CD14-positive monocyte (primary cell): Measurements from ENCODE around the gene RCN1. TPM values are rescaled to one million over a fixed set of nuclear protein-coding genes. Genes with fewer than 3 reads are reported as not detected.

ENCODE experiments used
- DNase-seq, 3 donors: peaks; one replicate each; pipeline ENCODE4 v3.0.0-alpha.2; 2011 to 2022
- H2AFZ ChIP-seq: 2 replicates; pipeline ENCODE4 v1.6.0; 2012; ENCODE audit warnings: mild to moderate bottlenecking, low read depth, low read length, inconsistent platforms; ENCODE audit not compliant: insufficient read depth, poor library complexity, severe bottlenecking
- H3K27ac ChIP-seq, 2 donors: 1 replicate in 1 of 2; 2 replicates in 1 of 2; pipeline ENCODE4 v1.5.1; 2012 to 2013; ENCODE audit warnings: low read length in 2 of 2, control low read depth in 1 of 2, inconsistent platforms in 1 of 2, low read depth in 1 of 2, mild to moderate bottlenecking in 1 of 2
- H3K27me3 ChIP-seq, 2 donors: one replicate each; pipeline versions ENCODE4 v1.6.0 to v1.6.1; 2011 to 2013; ENCODE audit warnings: low read length in 2 of 2; ENCODE audit not compliant: control insufficient read depth in 2 of 2, insufficient read depth in 2 of 2
- H3K36me3 ChIP-seq, 2 donors: replicated peaks in 1 of 2; 1 replicate in 1 of 2; 2 replicates in 1 of 2; pipeline versions ENCODE4 v1.5.1 to v1.6.1; 2012 to 2013; ENCODE audit warnings: low read length in 2 of 2, control low read depth in 1 of 2, inconsistent platforms in 1 of 2, mild to moderate bottlenecking in 1 of 2; ENCODE audit not compliant: insufficient read depth in 2 of 2, control insufficient read depth in 1 of 2
- H3K4me1 ChIP-seq, 2 donors: 1 replicate in 1 of 2; 2 replicates in 1 of 2; pipeline versions ENCODE4 v1.5.1 to v1.6.1; 2012 to 2013; ENCODE audit warnings: low read length in 2 of 2, control low read depth in 1 of 2, inconsistent platforms in 1 of 2, mild to moderate bottlenecking in 1 of 2, moderate library complexity in 1 of 2; ENCODE audit not compliant: insufficient read depth in 2 of 2, control insufficient read depth in 1 of 2
- H3K4me2 ChIP-seq: replicated peaks from 2 replicates; pipeline ENCODE3; 2012; ENCODE audit warnings: low read length, moderate library complexity, mild to moderate bottlenecking; ENCODE audit not compliant: poor library complexity, severe bottlenecking; ENCODE audit errors: extremely low read depth
- H3K4me3 ChIP-seq, 3 experiments: fragments of 200-600 bp in 1 of 3; sonication (generic) in 1 of 3; replicated peaks in 1 of 3; 1 replicate in 2 of 3; 2 replicates in 1 of 3; pipeline ENCODE4 v1.5.1; 2011 to 2013; ENCODE audit warnings: low read length in 3 of 3, mild to moderate bottlenecking in 3 of 3, control low read depth in 2 of 3, low read depth in 2 of 3, inconsistent platforms in 1 of 3, moderate library complexity in 1 of 3
- H3K79me2 ChIP-seq: 2 replicates; pipeline ENCODE4 v1.6.0; 2012; ENCODE audit warnings: mild to moderate bottlenecking, control low read depth, inconsistent platforms, low read length, moderate library complexity; ENCODE audit not compliant: insufficient read depth
- H3K9ac ChIP-seq: 2 replicates; pipeline ENCODE4 v1.6.0; 2017; ENCODE audit warnings: low read length, mild to moderate bottlenecking; ENCODE audit not compliant: insufficient read depth, poor library complexity, severe bottlenecking
- H3K9me3 ChIP-seq, 2 donors: replicated peaks in 1 of 2; 1 replicate in 1 of 2; 2 replicates in 1 of 2; pipeline versions ENCODE4 v1.5.1 to v1.6.1; 2012 to 2013; ENCODE audit warnings: low read length in 2 of 2, control low read depth in 1 of 2; ENCODE audit not compliant: control insufficient read depth in 1 of 2, insufficient read depth in 1 of 2
- H4K20me1 ChIP-seq: 2 replicates; pipeline ENCODE4 v1.6.0; 2012; ENCODE audit warnings: mild to moderate bottlenecking, low read length, control low read depth, moderate library complexity; ENCODE audit not compliant: insufficient read depth
- H3K27ac Mint-ChIP-seq, 7 donors: one replicate each; pipeline ENCODE4 v1.8.0; 2020; ENCODE audit warnings: mild to moderate bottlenecking in 7 of 7, mixed read lengths in 7 of 7, moderate library complexity in 6 of 7, inconsistent platforms in 2 of 7
- H3K27me3 Mint-ChIP-seq, 3 donors: one replicate each; pipeline ENCODE4 v1.8.0; 2021 to 2022; ENCODE audit warnings: low read depth in 3 of 3, mild to moderate bottlenecking in 3 of 3, mixed read lengths in 3 of 3, moderate library complexity in 3 of 3, inconsistent platforms in 1 of 3
- H3K36me3 Mint-ChIP-seq, 2 donors: one replicate each; pipeline ENCODE4 v1.8.0; 2020; ENCODE audit warnings: mixed read lengths in 2 of 2, inconsistent platforms in 1 of 2, mild to moderate bottlenecking in 1 of 2
- H3K4me1 Mint-ChIP-seq: one replicate; pipeline ENCODE4 v1.8.0; 2020; ENCODE audit warnings: mild to moderate bottlenecking, mixed read lengths
- H3K4me3 Mint-ChIP-seq, 2 donors: one replicate each; pipeline ENCODE4 v1.8.0; 2020; ENCODE audit warnings: mild to moderate bottlenecking in 2 of 2, mixed read lengths in 2 of 2, moderate library complexity in 1 of 2
- H3K9me3 Mint-ChIP-seq, 7 donors: one replicate each; pipeline ENCODE4 v1.8.0; 2020 to 2022; ENCODE audit warnings: mixed read lengths in 7 of 7, mild to moderate bottlenecking in 6 of 7, moderate library complexity in 6 of 7, inconsistent platforms in 2 of 7
- CTCF ChIP-seq: fragments of 200-600 bp; IDR thresholded peaks from one replicate; pipeline ENCODE4 v1.8.0; 2022; ENCODE audit warnings: antibody characterized with exemption, mild to moderate bottlenecking
- WGBS: methylation state at CpG from one replicate; pipeline ENCODE4 v1.1.5; 2013; ENCODE audit warnings: missing lambda C conversion rate; ENCODE audit not compliant: insufficient coverage; 5-methylcytosine and 5-hydroxymethylcytosine counted together
- intact Hi-C, 2 donors: fragments of 100-400 bp; cut with micrococcal nuclease; formaldehyde crosslinking; loops; one replicate each; pipeline versions ENCODE4 v1.15.0 to v1.15.1; 2023
- polyA plus RNA-seq, 3 donors: library from polyadenylated mRNA; depleted of rRNA in 1 of 3; unstranded in 2 of 3; stranded (reverse) in 1 of 3; fragments of 300-500 nt in 2 of 3; fragments of >200 nt in 1 of 3; fragmentation: Illumina TruSeq in 2 of 3; gene quantifications; 1 replicate in 2 of 3; 2 replicates in 1 of 3; pipeline ENCODE4 v1.2.3, GENCODE V29; 2012 to 2021

RCN1 gene
- polyA plus RNA-seq, 3 donors: 7.3 to 22.0 (median 20.5) TPM

- Mint-ChIP-seq H3K36me3 (no peaks in the 10 kb centered on the region), H3K27ac (no peak overlapping the region), H3K4me1 (peaks cover 16% of the 10 kb centered on the region), H3K4me3 (peak overlapping the region in 1 of 2 donors; percentile 20), H3K27me3 (peaks cover 3 to 19% (median 8%) of the 10 kb centered on the region in 3 donors), H3K9me3 (no peaks in the 10 kb centered on the region)
- 0% methylated on average over 1 of the region's 6 CpGs for WGBS
- no peak for TF ChIP-seq CTCF
- Histone ChIP-seq H3K79me2 (no peaks in the 10 kb centered on the region), H3K9ac (no peak overlapping the region), H3K4me1 (peaks cover 5 to 11% of the 10 kb centered on the region in 2 donors), H4K20me1 (no peaks in the 10 kb centered on the region), H3K4me2 (no peak overlapping the region), H3K9me3 (no peaks in the 10 kb centered on the region), H3K27ac (no peak overlapping the region), H3K27me3 (no peaks in the 10 kb centered on the region), H3K36me3 (no peaks in the 10 kb centered on the region), H3K4me3 (no peak overlapping the region), H2AFZ (peak overlapping the region; percentile 36)
- peak in 1 of 3 donors; percentile 5 for DNase-seq
- intact Hi-C loops: no loop called here
These were observed 34.4 kb upstream of the RCN1 start for GRCh38 chr11:32056438-32056837.

- H3K27me3 Mint-ChIP-seq: peaks cover 0 to 13% (median 5%) of the 10 kb centered on the region in 3 donors
- intact Hi-C loops: no loop called here
- no peaks in the 10 kb centered on the region for H3K36me3 Mint-ChIP-seq
- H3K4me1 Mint-ChIP-seq: peaks cover 14% of the 10 kb centered on the region
- H3K9ac ChIP-seq: no peak overlapping the region
- H3K4me3 Mint-ChIP-seq: no peak overlapping the region
- peaks cover 5 to 11% of the 10 kb centered on the region in 2 donors for H3K4me1 ChIP-seq
- WGBS: 100% methylated on average over 3 of the region's 6 CpGs
- TF ChIP-seq CTCF: no peak
- H3K27ac Mint-ChIP-seq: no peak overlapping the region
- no peak overlapping the region for H3K4me3 ChIP-seq
- H3K9me3 ChIP-seq: no peaks in the 10 kb centered on the region
- H3K27ac ChIP-seq: no peak overlapping the region
- no peaks in the 10 kb centered on the region for H3K79me2 ChIP-seq
- no peaks in the 10 kb centered on the region for H3K9me3 Mint-ChIP-seq
- no peak overlapping the region for H2AFZ ChIP-seq
- DNase-seq: no peak
- no peak overlapping the region for H3K4me2 ChIP-seq
- no peaks in the 10 kb centered on the region for H3K27me3 ChIP-seq
- H3K36me3 ChIP-seq: no peaks in the 10 kb centered on the region
- no peaks in the 10 kb centered on the region for H4K20me1 ChIP-seq
These were observed 31.0 kb upstream of the RCN1 start for GRCh38 chr11:32059686-32060462.
